Measurements from ENCODE around the gene CCDC102A. TPM values are rescaled to one million over a fixed set of nuclear protein-coding genes. Genes with fewer than 3 reads are reported as not detected.

CCDC102A gene
- total RNA-seq, 4 donors from 2014 or later = 1.2 to 9.3 (median 3.4) TPM

DNA sequence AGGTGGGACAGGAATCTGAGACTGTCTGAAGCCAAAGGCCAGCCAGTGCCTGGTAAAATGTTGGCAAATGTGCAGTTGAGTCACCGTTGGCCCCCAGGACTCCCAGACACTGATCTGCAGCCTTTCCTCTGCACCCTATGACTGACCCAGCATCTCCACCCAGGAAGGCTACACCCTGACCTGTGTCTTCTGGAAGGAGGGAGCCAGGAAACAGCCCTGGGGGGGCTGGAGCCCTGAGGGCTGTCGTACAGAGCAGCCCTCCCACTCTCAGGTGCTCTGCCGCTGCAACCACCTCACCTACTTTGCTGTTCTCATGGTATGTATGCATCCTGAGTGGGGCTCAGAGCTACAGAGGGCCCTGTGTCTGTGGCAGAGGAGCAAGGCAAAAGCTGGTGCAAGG is 30.1 kb upstream of the CCDC102A start:
- in situ Hi-C loops (cut with MboI; ENCODE audit: low sequenced_read_pairs in 4 of 4) = no loop called here
- no peaks in the 10 kb centered on the region for H3K36me3 ChIP-seq
- no peak for TF ChIP-seq POLR2A (IDR thresholded peaks at IDR 0.05)
- TF ChIP-seq, protein P1, sequence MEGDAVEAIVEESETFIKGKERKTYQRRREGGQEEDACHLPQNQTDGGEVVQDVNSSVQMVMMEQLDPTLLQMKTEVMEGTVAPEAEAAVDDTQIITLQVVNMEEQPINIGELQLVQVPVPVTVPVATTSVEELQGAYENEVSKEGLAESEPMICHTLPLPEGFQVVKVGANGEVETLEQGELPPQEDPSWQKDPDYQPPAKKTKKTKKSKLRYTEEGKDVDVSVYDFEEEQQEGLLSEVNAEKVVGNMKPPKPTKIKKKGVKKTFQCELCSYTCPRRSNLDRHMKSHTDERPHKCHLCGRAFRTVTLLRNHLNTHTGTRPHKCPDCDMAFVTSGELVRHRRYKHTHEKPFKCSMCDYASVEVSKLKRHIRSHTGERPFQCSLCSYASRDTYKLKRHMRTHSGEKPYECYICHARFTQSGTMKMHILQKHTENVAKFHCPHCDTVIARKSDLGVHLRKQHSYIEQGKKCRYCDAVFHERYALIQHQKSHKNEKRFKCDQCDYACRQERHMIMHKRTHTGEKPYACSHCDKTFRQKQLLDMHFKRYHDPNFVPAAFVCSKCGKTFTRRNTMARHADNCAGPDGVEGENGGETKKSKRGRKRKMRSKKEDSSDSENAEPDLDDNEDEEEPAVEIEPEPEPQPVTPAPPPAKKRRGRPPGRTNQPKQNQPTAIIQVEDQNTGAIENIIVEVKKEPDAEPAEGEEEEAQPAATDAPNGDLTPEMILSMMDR (IDR thresholded peaks at IDR 0.05 in 4 of 5, conservative IDR thresholded peaks at IDR 0.05 in 1 of 5) = no peak
- H3K4me3 ChIP-seq = no peak overlapping the region
- H3K27me3 ChIP-seq = peaks cover 0 to 5% (median 0%) of the 10 kb centered on the region in 3 donors
- ATAC-seq (no peak), DNase-seq (no peak)
- intact Hi-C loops (cut with DNase I; ENCODE audit: low total_unique reads) = no loop called here
- no peak overlapping the region for H3K27ac ChIP-seq
- no peaks in the 10 kb centered on the region for H3K9me3 ChIP-seq
- no peaks in the 10 kb centered on the region for H3K4me1 ChIP-seq

DNA sequence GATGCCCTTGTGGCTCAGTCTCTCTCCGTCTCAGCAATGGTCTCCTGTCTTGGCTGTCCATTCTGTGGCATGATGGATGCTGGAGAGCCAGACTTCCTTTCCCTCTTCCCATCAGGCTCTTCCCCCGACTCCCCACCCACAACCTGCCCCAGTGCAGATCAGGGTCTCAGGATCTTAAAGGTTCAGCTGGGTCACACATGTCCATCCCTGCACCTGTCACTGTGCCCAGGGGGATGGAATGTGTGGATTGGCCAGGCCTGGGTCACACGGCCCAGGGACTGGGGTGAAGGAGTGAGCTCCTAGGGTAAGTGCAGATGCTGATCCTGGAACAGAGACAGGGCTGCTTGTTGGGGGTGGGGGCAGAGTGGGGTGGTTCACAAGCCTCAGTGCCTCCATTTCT is 29.1 kb upstream of the CCDC102A start:
- no peaks in the 10 kb centered on the region for H3K4me1 ChIP-seq
- H3K4me3 ChIP-seq = no peak overlapping the region
- H3K36me3 ChIP-seq = no peaks in the 10 kb centered on the region
- TF ChIP-seq, protein P1 (IDR thresholded peaks at IDR 0.05 in 4 of 5, conservative IDR thresholded peaks at IDR 0.05 in 1 of 5) = no peak
- no peak for TF ChIP-seq POLR2A (IDR thresholded peaks at IDR 0.05)
- H3K27ac ChIP-seq = no peak overlapping the region
- ATAC-seq (no peak), DNase-seq (no peak)
- in situ Hi-C loops (cut with MboI; ENCODE audit: low sequenced_read_pairs in 4 of 4) (no loop called here), intact Hi-C loops (cut with DNase I; ENCODE audit: low total_unique reads) (no loop called here)
- H3K27me3 ChIP-seq = peaks cover 0 to 5% (median 0%) of the 10 kb centered on the region in 3 donors
- no peaks in the 10 kb centered on the region for H3K9me3 ChIP-seq

DNA sequence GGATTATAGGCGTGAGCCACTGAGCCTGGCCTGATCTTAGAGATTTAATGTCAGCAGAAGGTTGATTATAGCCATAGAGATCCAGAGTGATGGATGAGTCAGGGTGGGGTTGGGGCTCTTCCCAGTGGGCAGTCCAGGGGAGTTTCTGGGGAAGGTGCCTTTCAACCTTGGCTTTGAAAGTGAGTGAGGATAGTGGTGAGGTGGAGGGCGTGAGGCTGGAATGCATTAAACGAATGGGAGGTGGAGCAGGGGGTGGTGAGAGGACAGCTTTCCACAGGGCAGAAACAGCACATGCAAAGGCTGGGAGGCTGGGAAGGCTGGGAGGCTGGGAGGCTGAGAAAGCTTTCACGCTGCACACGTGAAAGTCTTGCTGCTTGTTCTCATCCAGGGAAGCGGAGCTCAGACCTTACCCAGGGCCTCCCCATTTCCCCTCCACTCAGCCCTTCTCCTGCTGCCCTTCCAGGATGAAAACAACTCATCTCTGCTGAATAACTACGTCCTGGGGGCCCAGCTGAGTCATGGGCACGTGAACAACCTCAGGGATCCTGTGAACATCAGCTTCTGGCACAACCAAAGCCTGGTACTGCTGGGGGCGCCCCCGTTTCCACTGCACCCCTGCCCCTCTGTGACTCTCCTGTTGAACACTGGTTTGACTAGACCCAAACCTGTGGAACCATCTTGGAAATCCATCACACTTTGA is 28.4 kb upstream of the CCDC102A start:
- Histone ChIP-seq H3K9me3 (no peaks in the 10 kb centered on the region), H3K36me3 (no peaks in the 10 kb centered on the region), H3K27me3 (peaks cover 0 to 12% (median 0%) of the 10 kb centered on the region in 3 donors), H3K4me3 (no peak overlapping the region), H3K4me1 (no peaks in the 10 kb centered on the region), H3K27ac (no peak overlapping the region)
- ATAC-seq = no peak
- TF ChIP-seq, protein P1 (IDR thresholded peaks at IDR 0.05 in 4 of 5, conservative IDR thresholded peaks at IDR 0.05 in 1 of 5) = no peak
- TF ChIP-seq POLR2A (IDR thresholded peaks at IDR 0.05) = no peak
- intact Hi-C loops (cut with DNase I; ENCODE audit: low total_unique reads) (no loop called here), in situ Hi-C loops (cut with MboI; ENCODE audit: low sequenced_read_pairs in 4 of 4) (no loop called here)
- no peak for DNase-seq

DNA sequence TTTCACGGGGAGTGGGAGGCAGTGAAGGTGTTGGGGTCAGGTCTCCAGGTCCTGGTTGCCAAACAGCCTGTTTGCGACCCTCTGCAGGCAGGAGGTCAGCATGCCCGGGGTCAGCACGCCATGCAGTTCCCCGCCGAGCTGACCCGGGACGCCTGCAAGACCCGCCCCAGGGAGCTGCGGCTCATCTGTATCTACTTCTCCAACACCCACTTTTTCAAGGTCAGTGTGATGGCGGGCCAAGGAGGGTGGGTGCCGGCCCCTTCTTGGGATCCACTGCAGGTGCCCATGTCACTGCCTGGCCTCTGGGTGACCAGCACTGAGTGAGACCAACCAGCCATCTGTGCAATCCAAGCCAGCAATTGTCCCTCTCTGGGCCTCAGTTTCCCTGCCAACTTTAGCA is 27.4 kb upstream of the CCDC102A start:
- intact Hi-C loops (cut with DNase I; ENCODE audit: low total_unique reads) = no loop called here
- no peaks in the 10 kb centered on the region for H3K9me3 ChIP-seq
- H3K27ac ChIP-seq = no peak overlapping the region
- no peak for DNase-seq
- H3K27me3 ChIP-seq = peaks cover 0 to 12% (median 0%) of the 10 kb centered on the region in 3 donors
- H3K36me3 ChIP-seq = no peaks in the 10 kb centered on the region
- TF ChIP-seq POLR2A (IDR thresholded peaks at IDR 0.05) = no peak
- TF ChIP-seq, protein P1 (IDR thresholded peaks at IDR 0.05 in 4 of 5, conservative IDR thresholded peaks at IDR 0.05 in 1 of 5) = no peak
- no peaks in the 10 kb centered on the region for H3K4me1 ChIP-seq
- in situ Hi-C loops (cut with MboI; ENCODE audit: low sequenced_read_pairs in 4 of 4) = no loop called here
- no peak for ATAC-seq
- no peak overlapping the region for H3K4me3 ChIP-seq

DNA sequence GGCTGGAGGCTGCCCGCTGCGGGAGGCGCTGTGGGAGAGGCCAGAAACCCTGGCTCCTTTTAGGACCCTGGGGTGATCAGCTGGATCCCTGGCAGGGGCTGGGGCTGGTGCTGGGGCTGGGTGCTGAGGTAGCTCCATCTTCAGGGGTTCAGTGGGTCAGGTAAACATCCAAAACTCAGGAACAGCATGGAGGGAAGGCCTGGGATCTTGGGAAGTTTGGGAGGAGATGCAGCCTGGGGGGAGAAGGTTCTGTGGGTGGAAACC is 27.0 kb upstream of the CCDC102A start:
- Histone ChIP-seq H3K27me3 (peaks cover 0 to 12% (median 0%) of the 10 kb centered on the region in 3 donors), H3K4me1 (no peaks in the 10 kb centered on the region), H3K4me3 (no peak overlapping the region), H3K27ac (no peak overlapping the region), H3K36me3 (no peaks in the 10 kb centered on the region), H3K9me3 (no peaks in the 10 kb centered on the region)
- TF ChIP-seq POLR2A (IDR thresholded peaks at IDR 0.05) = no peak
- TF ChIP-seq, protein P1 (IDR thresholded peaks at IDR 0.05 in 4 of 5, conservative IDR thresholded peaks at IDR 0.05 in 1 of 5) = no peak
- in situ Hi-C loops (cut with MboI; ENCODE audit: low sequenced_read_pairs in 4 of 4) = no loop called here
- intact Hi-C loops (cut with DNase I; ENCODE audit: low total_unique reads) = no loop called here
- ATAC-seq (no peak), DNase-seq (no peak)

All from gastrocnemius medialis (tissue), 4 donors.